NCI-H1092 (cell line): Measurements from ENCODE around the gene ACSBG1.
A peak's percentile ranks its signal among the peaks of the same experiment; 100 is the strongest.
"Not testable (repeated sequence)": the region's sequence is repeated elsewhere in the genome, so short reads cannot be mapped to it uniquely, and the experiment has no call there.

Source experiments
- DNase-seq: peaks from one replicate; lab custom pipeline; 2025; lab: John Stamatoyannopoulos, UW

ACSBG1 gene

DNA sequence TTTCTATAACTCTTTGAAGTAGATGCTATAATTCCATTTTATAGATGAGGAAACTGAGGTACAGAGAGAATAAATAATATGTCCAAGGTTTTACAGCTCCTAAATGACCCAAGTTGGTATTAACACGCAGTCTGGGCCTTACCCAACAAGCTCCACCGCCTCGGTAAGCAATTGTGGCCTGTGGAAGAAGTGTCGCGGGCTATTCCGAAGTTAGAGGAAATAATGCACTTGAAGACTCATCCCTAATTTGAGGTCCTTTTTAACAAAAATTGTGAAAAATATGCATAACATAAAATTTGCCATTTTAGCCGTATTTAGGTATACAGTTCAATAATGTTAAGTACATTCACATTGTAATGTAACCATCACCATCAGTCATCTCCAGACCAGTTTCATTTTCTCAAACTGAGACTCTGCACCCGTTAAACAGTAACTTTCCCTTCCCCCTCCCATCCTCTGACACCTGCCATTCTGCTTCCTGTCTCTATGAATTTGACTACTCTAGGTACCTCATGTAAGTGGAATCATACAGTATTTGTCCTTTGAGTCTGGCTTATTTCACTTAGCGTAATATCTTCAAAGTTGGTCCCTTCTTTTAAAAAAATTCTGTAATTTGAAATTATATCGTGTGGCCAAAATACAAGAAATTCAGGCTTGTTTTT lies 67.0 kb downstream of the ACSBG1 start:
- no peak for DNase-seq

- no peak for DNase-seq
Observed at GRCh38 chr15:78164010-78164409, 70.4 kb downstream of the ACSBG1 start.

DNA sequence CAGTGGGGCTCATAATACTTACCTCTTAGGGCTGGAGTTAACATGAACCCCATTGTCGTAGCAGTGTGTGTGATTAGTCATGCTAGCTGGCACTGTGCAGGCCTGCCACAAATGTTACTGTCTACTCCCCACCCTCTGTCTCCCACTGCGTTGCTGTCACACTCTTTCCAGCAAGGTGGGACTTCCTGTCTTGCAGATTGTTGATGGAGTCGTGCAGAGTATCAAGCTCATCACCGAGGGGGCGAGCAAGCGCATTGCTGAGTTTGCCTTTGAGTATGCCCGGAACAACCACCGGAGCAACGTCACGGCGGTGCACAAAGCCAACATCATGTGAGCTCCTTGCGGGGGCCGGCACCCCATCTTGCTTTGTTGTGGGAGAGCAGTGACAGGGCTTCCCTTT lies 72.3 kb downstream of the ACSBG1 start:
- no peak for DNase-seq

DNA sequence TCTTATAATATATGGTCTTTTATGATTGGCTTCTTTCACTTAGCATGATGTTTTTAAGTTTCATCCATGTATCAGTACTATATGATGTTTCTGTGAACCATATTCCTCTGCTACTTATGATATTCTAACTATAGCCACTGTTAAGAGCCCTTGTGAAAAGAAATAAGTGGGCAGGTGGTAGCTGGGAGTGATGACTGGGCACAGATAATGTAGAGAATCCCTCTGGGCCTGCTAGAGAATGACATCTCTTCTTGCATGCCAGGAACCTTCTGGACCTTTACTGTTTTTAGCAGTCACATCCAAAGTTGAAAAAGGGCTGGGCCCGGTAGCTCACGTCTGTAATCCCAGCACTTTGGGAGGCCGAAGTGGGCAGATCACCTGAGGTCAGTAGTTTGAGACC lies 75.0 kb downstream of the ACSBG1 start:
- no peak for DNase-seq

DNA sequence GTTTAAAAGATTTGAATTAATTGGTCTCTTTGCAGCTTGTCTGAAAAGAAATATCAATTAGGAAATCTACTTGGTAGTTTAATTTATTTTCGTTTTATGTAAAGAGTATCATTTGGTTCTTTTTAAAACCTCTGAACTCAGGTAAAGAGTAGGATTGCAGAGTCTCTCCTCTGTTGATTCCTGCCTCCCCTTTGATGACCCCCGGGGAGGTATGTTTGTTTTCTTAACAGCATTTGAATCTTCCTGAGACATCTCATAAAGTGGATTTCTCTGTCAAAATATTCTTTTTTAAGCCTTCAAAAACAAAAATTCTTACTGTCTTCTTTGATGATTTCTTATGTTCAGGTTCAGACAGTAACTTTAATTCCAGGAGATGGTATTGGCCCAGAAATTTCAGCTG lies 77.2 kb downstream of the ACSBG1 start:
- no peak for DNase-seq

GRCh38 chr15:78156653-78157052 lies 77.7 kb downstream of the ACSBG1 start:
- no peak for DNase-seq

GRCh38 chr15:78155355-78155939 lies 78.9 kb downstream of the ACSBG1 start:
- no peak for DNase-seq

- DNase-seq, result no peak
Observed at GRCh38 chr15:78154955-78155354, 79.4 kb downstream of the ACSBG1 start.

- DNase-seq, result not testable (repeated sequence)
Observed at GRCh38 chr15:78151075-78151474, 83.3 kb downstream of the ACSBG1 start.

GRCh38 chr15:78149805-78150751 lies 84.3 kb downstream of the ACSBG1 start:
- peak; percentile 43 for DNase-seq

DNA sequence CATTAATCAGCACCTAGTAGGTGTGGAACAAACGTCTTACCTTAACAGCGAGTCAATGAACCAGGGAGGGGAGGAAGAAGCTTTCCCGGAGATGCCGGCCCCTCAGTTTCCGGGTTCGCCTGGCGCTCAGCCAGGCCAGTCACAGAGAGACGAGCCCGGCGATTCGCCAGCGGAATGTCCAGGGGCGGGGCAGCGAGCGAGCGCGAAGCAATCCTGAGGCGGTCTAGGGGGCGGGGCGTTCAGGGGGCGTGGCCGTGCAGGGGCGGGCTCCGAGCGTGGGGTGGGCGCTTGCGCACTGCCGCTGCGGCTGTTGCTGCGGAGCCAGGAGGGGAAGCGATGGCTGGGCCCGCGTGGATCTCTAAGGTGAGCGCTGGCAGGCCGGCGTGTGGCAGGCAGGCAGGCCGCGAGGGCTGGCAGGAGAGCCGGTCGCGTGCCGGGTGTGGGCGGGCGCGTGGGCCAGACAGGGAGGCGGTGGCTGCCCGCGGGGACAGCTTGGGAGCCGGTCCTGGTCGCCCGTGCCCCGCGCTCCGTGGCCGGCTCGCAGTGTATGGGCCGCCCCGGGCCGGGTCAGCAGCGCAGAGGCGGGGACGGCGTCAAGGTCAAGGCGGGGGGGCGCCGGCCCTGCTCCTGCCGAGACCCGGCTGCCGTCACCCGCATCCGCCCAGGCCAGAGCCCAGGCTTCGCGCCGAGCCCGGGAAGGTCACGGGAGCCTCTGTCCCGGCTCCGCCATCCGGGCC lies 85.1 kb downstream of the ACSBG1 start, which contains the start of gene IDH3A:
TSS of gene IDH3A (plus strand) at position 295 of the 737 bp plus-strand sequence. CDS start at position 337, 42 bp downstream.
- DNase-seq, result peak; percentile 93

- no peak for DNase-seq
Observed at GRCh38 chr15:78148392-78149067, 85.8 kb downstream of the ACSBG1 start.

GRCh38 chr15:78147566-78147965 lies 86.8 kb downstream of the ACSBG1 start:
- no peak for DNase-seq

- no peak for DNase-seq
Observed at GRCh38 chr15:78146425-78147154, 87.8 kb downstream of the ACSBG1 start.

DNA sequence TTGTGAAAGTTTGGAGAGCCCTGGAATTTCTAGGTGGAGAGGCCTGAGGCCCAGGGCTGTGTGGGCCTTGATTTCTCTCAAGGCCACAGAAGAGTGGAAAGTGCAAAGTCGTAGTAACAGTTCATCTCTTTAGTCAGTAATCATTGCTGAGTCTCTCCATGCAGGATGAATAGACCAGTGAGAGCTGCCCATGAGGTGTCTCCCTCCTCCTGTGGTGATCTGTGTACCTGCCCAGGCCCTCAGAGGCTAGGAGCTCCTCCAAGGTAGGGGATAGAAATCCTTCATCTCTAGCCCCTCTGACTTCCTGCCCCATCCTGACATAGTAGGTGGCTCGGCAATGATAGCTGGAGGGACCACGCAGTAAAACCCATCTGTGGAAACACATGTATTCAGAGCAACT lies 92.0 kb downstream of the ACSBG1 start:
- DNase-seq, result no peak

GRCh38 chr15:78140292-78140691 lies 94.1 kb downstream of the ACSBG1 start:
- DNase-seq, result no peak

GRCh38 chr15:78139578-78139977 lies 94.8 kb downstream of the ACSBG1 start:
- DNase-seq, result no peak

- DNase-seq, result no peak
Observed at GRCh38 chr15:78133801-78134200, 100.6 kb downstream of the ACSBG1 start.

- DNase-seq, result peak; percentile 45
Observed at GRCh38 chr15:78131295-78132061, 102.9 kb downstream of the ACSBG1 start, which contains the start of gene CIB2. Gene CIB2 (minus strand): TSS chr15:78131445. CDS start chr15:78131215, 230 bp downstream.
